Measurements from ENCODE around the gene MGAT4B.

- TF ChIP-seq CTCF (IDR thresholded peaks at IDR 0.05 in 4 of 5, conservative IDR thresholded peaks at IDR 0.05 in 1 of 5) (no peak), POLR2A (IDR thresholded peaks at IDR 0.05) (no peak)
These were observed 8.9 kb downstream of the MGAT4B start for GRCh38 chr5:179797741-179798140.

Data from gastrocnemius medialis (tissue), 4 donors.